K562 (cell line): ENCODE data around the gene HS2ST1. TPM values are rescaled to one million over a fixed set of nuclear protein-coding genes. Genes with fewer than 3 reads are reported as not detected.

Source experiments
- ATAC-seq: fragments of 200-7000 bp; cut with Tn5 transposase; 3 replicates; pipeline ENCODE4 v1.9.1; 2020; ENCODE audit warnings: moderate library complexity
- BruUV-seq: library from RNA; stranded (reverse); fragments of 400-500 nt; replicated peaks from 2 replicates; lab custom pipeline; 2021; lab: Mats Ljungman, UMichigan
- CTCF ChIA-PET: fragments of 300-600 bp; formaldehyde crosslinking; extraction: SDS; loops from one replicate; lab custom pipeline; 2021; ENCODE audit warnings: low intra/inter-chr PET ratio; lab: Yijun Ruan, JAX
- POLR2A ChIA-PET: fragments of 300-600, 350-650 bp; sonication (Branson Sonifier 250); formaldehyde crosslinking; extraction: SDS; loops from one replicate; lab custom pipeline; 2021; ENCODE audit warnings: antibody characterized with exemption, inconsistent platforms; lab: Yijun Ruan, JAX
- DNase-seq, 4 experiments: peaks; one replicate each; pipeline versions ENCODE4 v3.0.0 to v3.0.0-alpha.2; 2011 to 2018; ENCODE audit warnings: low spot score in 3 of 4, mixed read lengths in 3 of 4; ENCODE audit errors: extremely low read depth in 1 of 4
- FAIRE-seq: peaks from 2 replicates; lab custom pipeline; 2011; peaks lifted over from hg19 to GRCh38; lab: Jason Lieb, UNC
- H2AFZ ChIP-seq: 2 replicates; pipeline ENCODE4 v1.6.0; 2011; ENCODE audit warnings: low read depth, low read length, control low read depth, inconsistent platforms
- H3K27ac ChIP-seq: fragments of 200-600 bp; 3 replicates; pipeline ENCODE4 v1.8.0; 2011; ENCODE audit warnings: low read depth, mild to moderate bottlenecking, control low read depth, inconsistent platforms, low read length, moderate library complexity, mixed read lengths; ENCODE audit errors: extremely low read depth
- H3K27me3 ChIP-seq, 2 experiments: fragments of 300-600 bp in 1 of 2; 2 replicates in 1 of 2; 3 replicates in 1 of 2; pipeline versions ENCODE4 v1.6.0 to v1.8.0; 2011; ENCODE audit warnings: inconsistent platforms in 2 of 2, low read length in 2 of 2, mild to moderate bottlenecking in 1 of 2, mixed read lengths in 1 of 2, moderate library complexity in 1 of 2; ENCODE audit not compliant: control insufficient read depth in 2 of 2, insufficient read depth in 2 of 2
- H3K36me3 ChIP-seq: fragments of 300-600 bp; 3 replicates; pipeline ENCODE4 v1.8.0; 2011; ENCODE audit warnings: mild to moderate bottlenecking, low read length, inconsistent platforms; ENCODE audit not compliant: control insufficient read depth, insufficient read depth
- H3K4me1 ChIP-seq, 2 experiments: fragments of 200-600 bp in 1 of 2; replicated peaks in 1 of 2; 2 replicates in 1 of 2; 3 replicates in 1 of 2; pipeline versions ENCODE4 v1.5.1 to v1.8.0; 2011; ENCODE audit warnings: inconsistent platforms in 2 of 2, low read length in 2 of 2, mild to moderate bottlenecking in 1 of 2, mixed read lengths in 1 of 2, moderate library complexity in 1 of 2; ENCODE audit not compliant: control insufficient read depth in 2 of 2, insufficient read depth in 2 of 2
- H3K4me2 ChIP-seq: 2 replicates; pipeline ENCODE4 v1.6.1; 2011; ENCODE audit warnings: low read length, control low read depth, inconsistent platforms, mixed read lengths; ENCODE audit not compliant: insufficient read depth
- H3K4me3 ChIP-seq: fragments of 200-600 bp; sonication (generic), shearing (Covaris generic); 2 replicates; pipeline ENCODE4 v1.5.1; 2016; ENCODE audit warnings: control low read depth, inconsistent platforms
- H3K79me2 ChIP-seq: fragments of 200-600 bp; 3 replicates; pipeline ENCODE4 v1.8.0; 2011; ENCODE audit warnings: low read length, inconsistent platforms; ENCODE audit not compliant: control insufficient read depth, insufficient read depth
- H3K9ac ChIP-seq, 2 experiments: 2 replicates each; pipeline versions ENCODE4 v1.6.0 to v1.6.1; 2011; ENCODE audit warnings: low read depth in 2 of 2, low read length in 2 of 2, control low read depth in 1 of 2, inconsistent platforms in 1 of 2, mild to moderate bottlenecking in 1 of 2, mixed read lengths in 1 of 2; ENCODE audit not compliant: insufficient read depth in 1 of 2
- H3K9me1 ChIP-seq: one replicate; pipeline ENCODE4 v1.6.0; 2011; ENCODE audit warnings: inconsistent platforms, mild to moderate bottlenecking, low read length, moderate library complexity; ENCODE audit not compliant: control insufficient read depth, insufficient read depth
- H3K9me3 ChIP-seq: replicated peaks from 2 replicates; pipeline ENCODE4 v1.5.1; 2011; ENCODE audit warnings: low read depth, low read length, inconsistent platforms; ENCODE audit not compliant: control insufficient read depth, insufficient read depth
- H4K20me1 ChIP-seq: replicated peaks from 2 replicates; pipeline ENCODE4 v1.6.1; 2011; ENCODE audit warnings: low read length, inconsistent platforms, mixed read lengths; ENCODE audit not compliant: control insufficient read depth, insufficient read depth
- ILK ChIP-seq: fragments of 450-650 bp; IDR thresholded peaks from 2 replicates; pipeline ENCODE4 v1.6.1; 2016; ENCODE audit warnings: missing genetic modification characterization, low read depth, mild to moderate bottlenecking, missing compliant biosample characterization, moderate library complexity, borderline replicate concordance
- MBD2 ChIP-seq: sonication (generic); IDR thresholded peaks from 2 replicates; pipeline ENCODE4 v1.6.1; 2016; ENCODE audit warnings: low read depth, borderline replicate concordance
- NFIC ChIP-seq: fragments of 450-650 bp; IDR thresholded peaks from 2 replicates; pipeline ENCODE4 v1.6.1; 2017; ENCODE audit warnings: mild to moderate bottlenecking, inconsistent platforms
- RBFOX2 ChIP-seq: fragments of 200-400 bp; formaldehyde crosslinking; IDR thresholded peaks from 2 replicates; pipeline ENCODE4 v1.6.1; 2017; ENCODE audit warnings: low read depth, mild to moderate bottlenecking, low read length, moderate library complexity
- WGBS: fragments of 100-300 bp; shearing (Covaris generic); methylation state at CpG from one replicate; pipeline ENCODE4 v1.1.6; 2016; ENCODE audit warnings: low coverage, mixed read lengths; ENCODE audit not compliant: insufficient coverage; ENCODE audit errors: missing lambda C conversion rate; 5-methylcytosine and 5-hydroxymethylcytosine counted together
- in situ Hi-C: fragments of 300-500 bp; cut with MboI; formaldehyde crosslinking; loops from 4 replicates; pipeline ENCODE4 v1.15.0; 2018; ENCODE audit warnings: inconsistent platforms, mixed read lengths
- intact Hi-C: fragments of 100-400 bp; cut with micrococcal nuclease; formaldehyde crosslinking; loops from 2 replicates; pipeline ENCODE4 v1.14.2; 2022
- polyA plus RNA-seq, 8 experiments: library from polyadenylated mRNA; depleted of rRNA in 4 of 8; stranded (reverse) in 5 of 8; unstranded in 3 of 8; fragments of >200 nt; fragmentation: Nextera tagmentation in 2 of 8; fragmentation: Illumina TruSeq in 1 of 8; extraction: Ambion mirVana in 2 of 8; extraction: Trizol in 1 of 8; gene quantifications; 2 replicates each; pipeline versions ENCODE4 v1.2.1 to v1.2.3, GENCODE V29; 2011 to 2014; ENCODE audit warnings: inconsistent platforms in 1 of 8, missing spikeins in 1 of 8
- total RNA-seq, 7 experiments: library from RNA; depleted of rRNA in 6 of 7; stranded (reverse); fragments of >200 nt in 6 of 7; fragmentation: Illumina TruSeq in 2 of 7; extraction: Trizol in 2 of 7; gene quantifications; 2 replicates each; pipeline versions ENCODE4 v1.2.1 to v1.2.3, GENCODE V29; 2011 to 2021; ENCODE audit warnings: low replicate concordance in 1 of 7
- TF ChIP-seq, protein P1 (sequence below): sonication (generic); formaldehyde crosslinking; IDR thresholded peaks from 2 replicates; pipeline ENCODE4 v1.8.1; 2023; ENCODE audit warnings: mild to moderate bottlenecking, missing genetic modification reagents

HS2ST1 gene
- total and polyA plus RNA-seq, 9 of the 15 experiments (the other 6 are each of a cell fraction or from before 2014, with no cell fraction given) = 7.7 to 43.3 (median 25.8) TPM

DNA sequence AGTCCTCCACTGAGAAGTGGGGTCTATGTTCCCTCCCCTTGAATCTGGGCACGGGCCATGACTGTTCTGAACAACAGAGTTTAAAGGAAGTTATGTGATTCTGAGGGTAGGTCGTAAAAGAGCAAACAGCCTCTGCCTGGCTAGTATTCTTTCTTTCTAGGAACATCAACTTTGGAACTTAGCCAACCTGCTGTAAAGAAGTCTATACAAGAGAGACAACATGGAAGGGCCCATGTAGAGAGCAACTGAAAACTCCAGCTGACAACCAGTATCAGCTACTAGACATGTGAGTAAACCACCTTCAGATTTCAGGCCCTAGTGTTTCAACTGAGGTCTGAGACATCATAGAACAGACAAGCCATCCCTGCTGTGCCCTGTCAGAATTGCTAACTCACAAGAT is 8.0 kb upstream of the HS2ST1 start:
- ATAC-seq (peak; percentile 31; the same call in 2 of the 3 replicates), DNase-seq (peak in 1 of 4 experiments; percentile 12), FAIRE-seq (no peak)
- Histone ChIP-seq H3K4me2 (no peak overlapping the region), H3K27me3 (no peaks in the 10 kb centered on the region), H3K4me3 (no peak overlapping the region), H3K9me3 (peaks cover under 1% of the 10 kb centered on the region), H3K27ac (no peak overlapping the region), H2AFZ (no peak overlapping the region), H4K20me1 (no peaks in the 10 kb centered on the region; the same call in 1 of the 2 replicates), H3K9ac (no peak overlapping the region), H3K79me2 (peaks cover 99% of the 10 kb centered on the region), H3K4me1 (peaks cover 0 to 2% of the 10 kb centered on the region in 2 experiments; a peak in 2 of 5 replicates), H3K36me3 (peaks cover 84% of the 10 kb centered on the region), H3K9me1 (no peaks in the 10 kb centered on the region)
- TF ChIP-seq RBFOX2 (no peak), MBD2 (no peak), ILK (tag) (no peak), NFIC (peak; percentile 61)
- TF ChIP-seq, protein P1, sequence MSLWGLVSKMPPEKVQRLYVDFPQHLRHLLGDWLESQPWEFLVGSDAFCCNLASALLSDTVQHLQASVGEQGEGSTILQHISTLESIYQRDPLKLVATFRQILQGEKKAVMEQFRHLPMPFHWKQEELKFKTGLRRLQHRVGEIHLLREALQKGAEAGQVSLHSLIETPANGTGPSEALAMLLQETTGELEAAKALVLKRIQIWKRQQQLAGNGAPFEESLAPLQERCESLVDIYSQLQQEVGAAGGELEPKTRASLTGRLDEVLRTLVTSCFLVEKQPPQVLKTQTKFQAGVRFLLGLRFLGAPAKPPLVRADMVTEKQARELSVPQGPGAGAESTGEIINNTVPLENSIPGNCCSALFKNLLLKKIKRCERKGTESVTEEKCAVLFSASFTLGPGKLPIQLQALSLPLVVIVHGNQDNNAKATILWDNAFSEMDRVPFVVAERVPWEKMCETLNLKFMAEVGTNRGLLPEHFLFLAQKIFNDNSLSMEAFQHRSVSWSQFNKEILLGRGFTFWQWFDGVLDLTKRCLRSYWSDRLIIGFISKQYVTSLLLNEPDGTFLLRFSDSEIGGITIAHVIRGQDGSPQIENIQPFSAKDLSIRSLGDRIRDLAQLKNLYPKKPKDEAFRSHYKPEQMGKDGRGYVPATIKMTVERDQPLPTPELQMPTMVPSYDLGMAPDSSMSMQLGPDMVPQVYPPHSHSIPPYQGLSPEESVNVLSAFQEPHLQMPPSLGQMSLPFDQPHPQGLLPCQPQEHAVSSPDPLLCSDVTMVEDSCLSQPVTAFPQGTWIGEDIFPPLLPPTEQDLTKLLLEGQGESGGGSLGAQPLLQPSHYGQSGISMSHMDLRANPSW (CRISPR knock-in tag) = no peak
- CTCF ChIA-PET = no interaction called here
- POLR2A ChIA-PET = interaction anchor here (1.2 to 5.2 kb wide), 2 partner anchors 7 to 9 kb away, joined by 3 to 34 read pairs; partner anchors contain the start of genes HS2ST1 and SELENOF
- WGBS = 55% methylated on average over 2 of the region's 2 CpGs
- in situ Hi-C loops = no loop called here
- intact Hi-C loops = no loop called here
- BruUV-seq = no TSS peak
